HepG2 (cell line): ENCODE results near the gene OBSL1.

Experiments used
- FOXJ3 ChIP-seq: sonication (generic); formaldehyde crosslinking; IDR thresholded peaks from 2 replicates; pipeline ENCODE4 v1.4.0; 2020; ENCODE audit warnings: missing genetic modification reagents, mild to moderate bottlenecking, borderline replicate concordance
- RAD51 ChIP-seq: fragments of 450-650 bp; IDR thresholded peaks from 2 replicates; pipeline ENCODE4 v1.6.1; 2016; ENCODE audit warnings: borderline replicate concordance
- SMYD3 ChIP-seq: sonication (generic); formaldehyde crosslinking; IDR thresholded peaks from 2 replicates; pipeline ENCODE4 v1.8.1; 2023; ENCODE audit warnings: mild to moderate bottlenecking, missing genetic modification reagents

DNA sequence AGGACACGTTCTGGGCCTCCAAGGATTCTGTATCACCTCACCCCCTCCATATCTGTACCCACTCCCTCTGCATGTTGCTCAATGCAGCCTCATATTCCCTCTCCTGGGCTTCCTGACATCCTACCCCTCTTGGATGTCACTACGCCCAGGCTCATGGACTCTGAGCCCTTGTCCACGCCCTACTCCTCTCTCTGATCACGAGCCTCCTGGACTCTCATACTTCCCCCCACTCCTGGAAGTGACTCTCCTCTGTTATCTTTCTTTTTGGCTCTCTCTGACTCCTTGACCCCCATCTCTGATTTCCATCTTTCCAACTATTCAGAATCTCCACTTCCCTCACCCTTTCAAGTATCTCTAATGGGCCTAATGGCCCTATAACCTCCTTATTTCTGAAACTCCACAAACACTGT lies 25.4 kb downstream of the OBSL1 start:
- no peak for TF ChIP-seq RAD51
- TF ChIP-seq FOXJ3 (CRISPR knock-in tag) = no peak
- no peak for TF ChIP-seq SMYD3
